ENCODE data around the gene GRID1. TPM values are rescaled to one million over a fixed set of nuclear protein-coding genes. Genes with fewer than 3 reads are reported as not detected.
"Not testable (repeated sequence)": the region's sequence is repeated elsewhere in the genome, so short reads cannot be mapped to it uniquely, and the experiment has no call there.

GRID1 gene
- total RNA-seq, 1 donor from 2014 or later, result 0.12 TPM

- DNase-seq (ENCODE audit: extremely low read depth, low read depth, low spot score), result no peak
Observed at GRCh38 chr10:85864868-85865526, 501.6 kb downstream of the GRID1 start.

DNA sequence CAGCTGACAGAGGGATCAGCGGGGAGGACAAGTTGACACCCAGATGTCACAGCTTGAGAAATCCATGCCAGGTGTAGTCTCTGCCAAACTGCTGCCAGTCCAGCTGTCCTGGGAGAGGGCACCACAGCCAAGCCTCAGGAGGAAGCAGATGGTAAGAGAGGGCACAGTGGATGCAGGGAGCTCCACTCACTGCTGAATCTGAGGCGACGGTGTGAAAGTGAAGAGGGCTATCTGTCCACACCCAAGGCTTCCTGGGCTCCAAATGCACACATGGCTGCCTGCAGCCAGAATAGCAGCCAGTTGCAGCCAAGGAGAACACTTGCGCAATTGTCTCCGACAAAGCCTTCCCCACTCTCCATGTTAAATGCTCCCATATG lies 502.4 kb downstream of the GRID1 start:
- no peak for DNase-seq (ENCODE audit: extremely low read depth, low read depth, low spot score)

- no peak for DNase-seq (ENCODE audit: extremely low read depth, low read depth, low spot score)
Observed at GRCh38 chr10:85863301-85864172, 503.1 kb downstream of the GRID1 start.

GRCh38 chr10:85862771-85863170 lies 503.8 kb downstream of the GRID1 start:
- no peak for DNase-seq (ENCODE audit: extremely low read depth, low read depth, low spot score)

DNA sequence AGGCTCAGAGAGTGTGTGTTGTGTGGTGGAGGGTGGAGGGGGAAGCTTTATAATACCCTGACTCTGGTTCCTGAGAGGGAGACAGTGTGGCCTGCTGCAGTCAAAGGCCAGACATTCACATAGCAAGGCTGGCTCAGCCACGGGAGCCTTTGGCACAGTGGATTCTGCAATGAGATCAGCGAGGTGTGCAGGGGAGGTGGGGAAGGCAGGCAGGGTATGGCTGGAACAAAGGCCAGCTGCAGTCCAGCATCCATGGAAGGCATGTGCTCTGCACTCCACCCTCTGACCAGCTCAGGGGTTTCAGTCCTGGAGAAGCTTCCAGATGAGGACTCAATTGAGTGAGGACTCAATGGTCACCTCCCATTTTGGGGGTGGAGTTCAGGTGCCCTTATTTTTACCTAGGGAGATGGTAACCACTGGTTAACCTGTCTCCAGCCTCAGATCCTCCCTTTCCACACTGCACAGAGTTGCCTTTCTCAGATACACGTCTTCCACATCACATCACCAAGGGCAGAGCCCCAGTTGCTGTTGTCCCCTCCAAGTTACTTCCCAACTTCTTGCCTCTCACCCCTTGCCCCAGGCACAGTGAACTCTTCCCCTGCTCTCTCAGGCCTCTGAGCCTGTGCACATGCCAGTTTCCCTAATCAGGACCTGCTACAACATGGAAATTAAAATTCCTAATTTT lies 504.9 kb downstream of the GRID1 start:
- no peak for DNase-seq (ENCODE audit: extremely low read depth, low read depth, low spot score)

DNA sequence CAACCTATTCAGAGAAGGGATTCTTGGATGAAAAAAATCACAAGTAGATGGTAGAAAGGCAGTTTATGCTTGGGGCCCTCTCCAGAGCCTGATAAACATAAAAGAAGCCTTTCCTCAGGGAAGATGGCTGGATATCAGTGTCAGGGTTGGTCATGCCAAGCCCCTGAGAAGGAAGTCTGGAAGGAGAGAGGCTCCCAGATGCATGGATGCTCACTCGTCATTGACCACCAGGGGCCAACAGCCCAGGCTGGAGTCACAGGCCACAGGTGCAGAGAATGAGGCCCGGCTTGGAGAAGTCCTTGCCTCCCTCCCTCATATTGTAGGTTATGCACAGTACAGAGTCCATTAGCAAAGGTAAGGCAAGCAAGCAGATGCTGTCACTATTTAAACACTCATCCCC lies 506.7 kb downstream of the GRID1 start:
- DNase-seq (ENCODE audit: extremely low read depth, low read depth, low spot score), result no peak

DNA sequence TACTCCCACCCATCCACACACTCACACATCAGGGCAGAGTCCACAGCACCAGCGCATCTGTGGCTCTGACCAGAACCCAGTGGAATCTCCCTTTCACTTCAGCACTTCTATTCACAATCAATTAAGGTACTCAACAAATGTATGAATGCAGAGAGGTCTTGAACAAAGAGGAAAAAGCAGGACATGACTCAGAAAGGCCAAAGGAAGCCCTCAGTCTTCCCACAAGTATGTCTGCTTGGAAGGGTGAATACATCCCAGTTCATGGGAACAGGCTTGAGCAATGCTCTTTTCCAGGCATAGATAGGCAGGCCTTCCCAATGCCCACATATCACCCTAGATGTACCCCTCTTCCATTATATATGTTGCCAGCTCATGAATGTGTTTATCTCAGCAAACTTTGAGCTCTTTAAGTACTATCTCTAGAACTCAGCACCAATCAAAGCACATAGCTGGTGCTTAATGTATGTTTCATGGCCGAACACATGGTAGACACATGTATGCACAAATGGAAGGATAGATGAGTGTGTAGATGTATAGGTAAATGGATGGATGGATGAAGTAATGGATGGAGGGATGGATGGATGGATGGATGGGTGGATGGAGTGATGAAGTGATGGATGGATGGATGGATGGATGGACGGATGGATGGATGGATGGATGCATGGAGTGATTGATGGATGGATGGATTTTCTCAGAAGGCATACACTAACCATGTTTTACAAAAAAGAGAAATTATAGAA lies 507.6 kb downstream of the GRID1 start:
- DNase-seq (ENCODE audit: extremely low read depth, low read depth, low spot score), result no peak

GRCh38 chr10:85857791-85858190 lies 508.8 kb downstream of the GRID1 start:
- no peak for DNase-seq (ENCODE audit: extremely low read depth, low read depth, low spot score)

- DNase-seq (ENCODE audit: extremely low read depth, low read depth, low spot score), result no peak
Observed at GRCh38 chr10:85857305-85857704, 509.3 kb downstream of the GRID1 start.

- no peak for DNase-seq (ENCODE audit: extremely low read depth, low read depth, low spot score)
Observed at GRCh38 chr10:85851934-85852333, 514.7 kb downstream of the GRID1 start.

DNA sequence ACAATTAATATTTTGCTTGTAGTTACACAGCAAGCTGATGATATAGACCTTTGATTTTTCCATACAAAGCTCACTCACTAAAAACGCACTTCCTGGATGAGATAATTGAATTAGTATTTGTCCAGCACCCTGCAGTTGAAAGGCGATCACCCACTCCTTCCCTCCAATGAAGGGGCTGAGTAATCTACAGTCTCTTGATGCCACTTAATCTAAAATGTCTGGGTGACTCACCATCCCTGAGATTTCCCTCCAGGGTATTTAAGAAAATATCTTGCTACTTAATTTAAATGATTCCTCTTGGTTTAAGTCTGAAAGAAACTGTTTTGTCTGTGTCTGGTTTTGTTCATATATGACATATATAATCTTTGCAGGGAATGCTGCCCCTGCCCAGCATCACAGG lies 515.3 kb downstream of the GRID1 start:
- no peak for DNase-seq (ENCODE audit: extremely low read depth, low read depth, low spot score)

- DNase-seq (ENCODE audit: extremely low read depth, low read depth, low spot score), result no peak
Observed at GRCh38 chr10:85850736-85851135, 515.9 kb downstream of the GRID1 start.

GRCh38 chr10:85849315-85849714 lies 517.3 kb downstream of the GRID1 start:
- DNase-seq (ENCODE audit: extremely low read depth, low read depth, low spot score), result no peak

DNA sequence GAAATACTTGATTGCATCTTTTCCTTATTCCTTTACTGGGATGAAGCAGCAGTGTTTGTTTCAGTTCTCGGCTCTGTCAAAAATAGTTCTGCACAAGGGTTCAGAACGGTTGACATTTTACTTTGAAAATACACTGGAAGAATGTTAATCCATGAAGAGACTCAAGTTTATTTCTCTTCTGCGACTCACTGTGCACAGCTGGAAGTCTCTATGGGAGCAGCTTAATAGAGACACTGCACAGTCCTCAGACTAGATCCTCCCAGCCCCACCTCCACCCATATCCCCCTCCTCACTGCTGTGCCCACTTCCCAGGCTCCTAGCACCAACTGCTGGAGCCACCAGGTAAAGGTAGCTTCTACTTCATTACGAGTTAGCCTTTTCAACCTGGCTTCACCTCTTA lies 517.8 kb downstream of the GRID1 start:
- no peak for DNase-seq (ENCODE audit: extremely low read depth, low read depth, low spot score)

GRCh38 chr10:85847085-85847484 lies 519.5 kb downstream of the GRID1 start:
- no peak for DNase-seq (ENCODE audit: extremely low read depth, low read depth, low spot score)

GRCh38 chr10:85838660-85839059 lies 527.9 kb downstream of the GRID1 start:
- DNase-seq (ENCODE audit: extremely low read depth, low read depth, low spot score), result not testable (repeated sequence)

GRCh38 chr10:85832988-85833387 lies 533.6 kb downstream of the GRID1 start:
- no peak for DNase-seq (ENCODE audit: extremely low read depth, low read depth, low spot score)

- no peak for DNase-seq (ENCODE audit: extremely low read depth, low read depth, low spot score)
Observed at GRCh38 chr10:85831422-85831821, 535.2 kb downstream of the GRID1 start.

- DNase-seq (ENCODE audit: extremely low read depth, low read depth, low spot score), result no peak
Observed at GRCh38 chr10:85826377-85826776, 540.2 kb downstream of the GRID1 start.

GRCh38 chr10:85811405-85811804 lies 555.2 kb downstream of the GRID1 start:
- no peak for DNase-seq (ENCODE audit: extremely low read depth, low read depth, low spot score)

DNA sequence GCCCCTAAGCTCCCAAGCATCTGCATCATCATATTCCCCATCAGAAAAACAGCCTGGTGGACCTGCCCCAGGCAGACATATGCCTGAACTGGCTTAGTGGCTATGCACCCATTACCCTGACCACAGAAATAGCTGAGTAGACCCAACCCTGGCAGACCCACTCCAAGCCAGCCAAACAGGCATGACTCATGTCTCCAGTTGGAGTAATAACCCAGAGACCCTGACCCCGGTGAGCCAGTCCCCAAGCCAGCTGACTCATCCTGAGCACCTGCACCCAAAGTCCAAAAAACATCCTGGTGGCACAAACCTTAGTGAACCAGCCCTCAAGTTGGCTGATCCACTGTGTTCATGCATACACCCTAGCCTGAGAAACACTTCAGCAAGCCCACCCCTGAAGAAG lies 555.9 kb downstream of the GRID1 start:
- no peak for DNase-seq (ENCODE audit: extremely low read depth, low read depth, low spot score)

All from glomerular endothelial cell (primary cell).